ENCODE measurements around the gene MVK.

The MVK gene

DNA sequence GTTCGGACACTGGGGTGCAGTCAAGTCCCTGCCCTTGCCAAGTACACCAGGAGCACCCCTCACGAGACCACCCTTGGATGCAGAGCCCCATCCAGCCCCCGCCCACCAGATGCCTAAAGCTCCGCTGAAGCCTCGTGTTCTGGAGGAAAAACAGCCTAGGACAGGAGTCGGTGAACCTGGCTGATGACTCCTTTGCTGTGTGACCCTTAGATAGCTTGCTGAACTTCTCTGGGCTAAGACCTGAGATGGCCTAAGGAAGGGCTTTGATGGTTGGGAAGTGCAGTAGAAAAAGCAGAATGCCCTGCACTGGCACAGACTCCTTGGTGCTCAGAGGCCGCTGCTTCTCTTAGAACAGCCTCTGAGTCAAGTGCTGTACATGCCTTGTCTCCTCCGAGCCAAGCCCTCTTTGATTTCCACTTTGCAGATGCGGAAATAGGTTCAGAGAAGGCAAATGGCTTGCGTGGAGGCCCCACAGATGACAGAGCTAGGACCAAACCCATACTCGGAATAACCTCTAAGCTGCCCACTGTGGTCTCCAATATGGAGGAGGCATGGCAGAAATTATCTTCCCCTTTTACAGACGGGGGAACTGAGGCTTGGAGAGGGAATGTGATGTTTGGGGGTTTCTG is 52.3 kb downstream of the MVK start:
- TF ChIP-seq, protein P1, sequence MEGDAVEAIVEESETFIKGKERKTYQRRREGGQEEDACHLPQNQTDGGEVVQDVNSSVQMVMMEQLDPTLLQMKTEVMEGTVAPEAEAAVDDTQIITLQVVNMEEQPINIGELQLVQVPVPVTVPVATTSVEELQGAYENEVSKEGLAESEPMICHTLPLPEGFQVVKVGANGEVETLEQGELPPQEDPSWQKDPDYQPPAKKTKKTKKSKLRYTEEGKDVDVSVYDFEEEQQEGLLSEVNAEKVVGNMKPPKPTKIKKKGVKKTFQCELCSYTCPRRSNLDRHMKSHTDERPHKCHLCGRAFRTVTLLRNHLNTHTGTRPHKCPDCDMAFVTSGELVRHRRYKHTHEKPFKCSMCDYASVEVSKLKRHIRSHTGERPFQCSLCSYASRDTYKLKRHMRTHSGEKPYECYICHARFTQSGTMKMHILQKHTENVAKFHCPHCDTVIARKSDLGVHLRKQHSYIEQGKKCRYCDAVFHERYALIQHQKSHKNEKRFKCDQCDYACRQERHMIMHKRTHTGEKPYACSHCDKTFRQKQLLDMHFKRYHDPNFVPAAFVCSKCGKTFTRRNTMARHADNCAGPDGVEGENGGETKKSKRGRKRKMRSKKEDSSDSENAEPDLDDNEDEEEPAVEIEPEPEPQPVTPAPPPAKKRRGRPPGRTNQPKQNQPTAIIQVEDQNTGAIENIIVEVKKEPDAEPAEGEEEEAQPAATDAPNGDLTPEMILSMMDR (IDR thresholded peaks at IDR 0.05) = no peak
- intact Hi-C loops (cut with DNase I; ENCODE audit: low total_unique reads) = no loop called here
- Histone ChIP-seq H3K27me3 (peaks cover 0 to 81% of the 10 kb centered on the region in 2 donors), H3K27ac (no peak overlapping the region), H3K4me1 (peaks cover 0 to 7% (median 0%) of the 10 kb centered on the region in 4 donors), H3K9me3 (no peaks in the 10 kb centered on the region), H3K36me3 (no peaks in the 10 kb centered on the region), H3K4me3 (no peak overlapping the region)
- DNase-seq = no peak

DNA sequence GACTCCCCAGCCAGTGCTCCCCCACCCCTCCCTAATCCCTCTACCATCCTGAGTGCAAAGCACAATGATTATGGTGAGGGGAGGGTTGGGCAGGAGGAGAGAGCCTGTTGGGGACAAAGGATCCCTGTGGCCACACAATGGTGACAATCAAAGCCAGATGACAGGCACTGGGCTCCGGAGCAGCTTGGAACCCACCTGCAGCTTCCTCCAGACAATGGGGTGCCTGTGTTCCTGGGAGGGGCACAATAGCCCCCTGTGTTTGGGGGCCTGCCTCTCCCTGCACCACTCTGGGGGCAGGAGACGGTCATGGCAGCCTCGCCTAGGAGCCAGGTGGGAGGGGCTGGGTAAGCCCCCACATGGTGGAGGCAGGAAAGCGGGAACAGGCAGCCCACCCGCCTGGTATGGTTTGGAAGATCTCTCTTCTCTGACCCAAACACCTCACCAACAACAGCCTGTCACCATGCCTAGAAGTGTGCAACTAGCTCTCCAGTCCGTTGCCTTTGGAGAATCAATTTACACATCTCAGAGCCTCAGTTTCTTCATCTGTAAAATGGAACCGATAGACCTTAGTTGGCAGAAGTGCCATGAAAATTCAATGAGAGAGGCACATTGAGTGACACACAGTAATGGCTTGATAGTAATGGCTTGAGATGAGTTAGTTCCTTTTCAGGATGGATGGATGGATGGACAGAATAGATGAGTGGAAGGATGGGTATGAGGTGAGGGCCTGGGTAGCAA is 53.0 kb downstream of the MVK start:
- peaks cover 0 to 88% of the 10 kb centered on the region in 2 donors for H3K27me3 ChIP-seq
- intact Hi-C loops (cut with DNase I; ENCODE audit: low total_unique reads) = no loop called here
- H3K9me3 ChIP-seq = no peaks in the 10 kb centered on the region
- peaks cover 0 to 7% (median 0%) of the 10 kb centered on the region in 4 donors for H3K4me1 ChIP-seq
- no peaks in the 10 kb centered on the region for H3K36me3 ChIP-seq
- H3K4me3 ChIP-seq = no peak overlapping the region
- H3K27ac ChIP-seq = no peak overlapping the region
- DNase-seq = no peak
- TF ChIP-seq, protein P1 (IDR thresholded peaks at IDR 0.05) = no peak

DNA sequence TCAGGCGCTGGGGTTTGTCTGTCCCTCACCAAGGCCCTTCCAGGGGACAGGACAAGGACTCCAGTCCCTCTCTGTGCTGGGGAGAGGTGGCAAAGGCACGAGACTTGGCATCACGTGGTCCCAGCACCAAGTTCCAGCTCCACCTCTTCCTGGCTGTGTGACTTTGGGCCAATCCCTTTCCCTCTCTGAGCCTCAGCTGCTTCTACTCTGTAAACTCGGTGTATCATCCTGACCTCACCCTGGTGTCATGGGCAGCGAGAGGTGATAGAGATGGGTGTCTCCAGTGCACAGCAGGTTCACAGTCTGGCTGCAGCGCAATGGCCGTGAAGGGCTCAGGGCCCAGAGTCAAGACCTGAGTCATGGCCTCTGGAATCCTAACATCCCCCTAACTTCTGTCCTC is 54.0 kb downstream of the MVK start:
- Histone ChIP-seq H3K4me3 (no peak overlapping the region), H3K27me3 (peaks cover 0 to 86% of the 10 kb centered on the region in 2 donors), H3K36me3 (no peaks in the 10 kb centered on the region), H3K27ac (no peak overlapping the region), H3K9me3 (no peaks in the 10 kb centered on the region), H3K4me1 (no peaks in the 10 kb centered on the region)
- intact Hi-C loops (cut with DNase I; ENCODE audit: low total_unique reads) = no loop called here
- TF ChIP-seq, protein P1 (IDR thresholded peaks at IDR 0.05) = no peak
- no peak for DNase-seq

DNA sequence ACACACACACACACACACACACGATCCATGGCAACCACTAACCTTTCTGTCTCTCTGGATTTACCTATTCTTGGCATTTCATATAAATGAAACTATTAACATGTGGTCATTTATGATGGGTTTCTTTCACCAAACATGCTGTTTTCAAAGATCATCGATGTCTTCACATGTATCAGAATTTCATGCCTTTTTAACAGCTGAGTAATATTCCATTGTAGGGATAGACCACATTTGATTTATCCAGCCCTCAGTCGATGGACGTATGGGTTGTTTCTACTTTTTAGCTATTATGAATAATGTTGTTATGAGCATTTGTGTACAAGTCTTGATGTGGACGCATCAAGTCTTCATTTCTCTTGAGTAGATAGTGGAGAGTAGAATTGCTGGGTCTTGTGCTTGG is 56.5 kb downstream of the MVK start:
- no peak for DNase-seq
- Histone ChIP-seq H3K4me1 (no peaks in the 10 kb centered on the region), H3K27me3 (peaks cover 0 to 65% of the 10 kb centered on the region in 2 donors), H3K27ac (no peak overlapping the region), H3K36me3 (no peaks in the 10 kb centered on the region), H3K4me3 (no peak overlapping the region), H3K9me3 (no peaks in the 10 kb centered on the region)
- TF ChIP-seq, protein P1 (IDR thresholded peaks at IDR 0.05) = no peak
- intact Hi-C loops (cut with DNase I; ENCODE audit: low total_unique reads) = no loop called here

DNA sequence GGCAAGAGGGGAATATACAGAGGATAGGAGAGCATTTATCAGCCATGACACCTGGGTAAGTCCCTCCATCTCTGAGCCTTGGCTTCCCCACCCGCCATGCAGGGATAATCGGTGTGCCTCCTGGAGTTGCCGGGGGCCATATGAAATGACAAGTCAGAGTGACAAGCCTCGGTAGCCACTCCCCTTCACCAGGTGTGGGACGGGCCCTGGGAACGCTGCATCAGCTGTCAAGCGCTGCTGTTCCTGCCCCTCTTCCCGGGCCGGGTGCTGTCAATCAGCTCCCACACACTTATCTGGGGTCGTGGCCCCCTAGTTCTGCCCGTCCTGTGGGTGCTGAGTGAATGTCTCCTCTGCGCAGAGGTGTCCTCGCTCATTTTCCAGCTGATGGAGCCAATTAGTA is 57.2 kb downstream of the MVK start:
- Histone ChIP-seq H3K4me3 (no peak overlapping the region), H3K27me3 (peaks cover 0 to 58% of the 10 kb centered on the region in 2 donors), H3K9me3 (no peaks in the 10 kb centered on the region), H3K4me1 (no peaks in the 10 kb centered on the region), H3K36me3 (no peaks in the 10 kb centered on the region), H3K27ac (no peak overlapping the region)
- no peak for DNase-seq
- intact Hi-C loops (cut with DNase I; ENCODE audit: low total_unique reads) = no loop called here
- TF ChIP-seq, protein P1 (IDR thresholded peaks at IDR 0.05) = no peak

All from tibial artery (tissue), 4 donors.